Stimulated activated CD8-positive, alpha-beta memory T cell treated with anti-CD3 and anti-CD28 coated beads, Interleukin-7, amount 100 ng/mL, for 24 hours (primary cell): ENCODE measurements around the gene AWAT1.
"Not testable (repeated sequence)": the region's sequence is repeated elsewhere in the genome, so short reads cannot be mapped to it uniquely, and the experiment has no call there.

Experiments
- DNase-seq: peaks from one replicate; pipeline ENCODE4 v3.0.0-alpha.2; 2020; ENCODE audit warnings: low read depth

Gene AWAT1

GRCh38 chrX:70234355-70234754 is at the start of gene AWAT1:
Gene AWAT1, plus strand, starts transcription at chrX:70234655. Its CDS starts 41 bp downstream, at chrX:70234696.
- no peak for DNase-seq

DNA sequence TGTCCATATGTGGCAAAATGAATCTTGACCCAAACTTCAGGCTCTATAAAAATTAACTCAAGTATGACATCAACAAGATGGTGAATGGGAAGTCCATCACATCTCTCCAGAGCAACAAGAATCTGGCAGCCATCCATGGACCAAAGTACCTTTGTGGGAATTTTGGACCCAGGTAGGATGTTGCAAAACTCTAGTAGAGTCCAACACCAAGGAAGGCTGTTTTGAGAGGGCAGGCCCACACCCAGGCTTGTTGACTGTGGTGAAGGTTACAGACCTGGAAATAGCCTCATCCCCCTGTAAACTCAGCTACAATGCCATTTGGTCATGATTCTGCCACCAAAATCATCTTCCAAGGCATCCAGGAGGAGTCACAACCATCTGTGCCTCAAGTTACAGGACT is 44.2 kb upstream of the AWAT1 start:
- no peak for DNase-seq

GRCh38 chrX:70196961-70197720 is 37.3 kb upstream of the AWAT1 start:
- peak; percentile 19 for DNase-seq

DNA sequence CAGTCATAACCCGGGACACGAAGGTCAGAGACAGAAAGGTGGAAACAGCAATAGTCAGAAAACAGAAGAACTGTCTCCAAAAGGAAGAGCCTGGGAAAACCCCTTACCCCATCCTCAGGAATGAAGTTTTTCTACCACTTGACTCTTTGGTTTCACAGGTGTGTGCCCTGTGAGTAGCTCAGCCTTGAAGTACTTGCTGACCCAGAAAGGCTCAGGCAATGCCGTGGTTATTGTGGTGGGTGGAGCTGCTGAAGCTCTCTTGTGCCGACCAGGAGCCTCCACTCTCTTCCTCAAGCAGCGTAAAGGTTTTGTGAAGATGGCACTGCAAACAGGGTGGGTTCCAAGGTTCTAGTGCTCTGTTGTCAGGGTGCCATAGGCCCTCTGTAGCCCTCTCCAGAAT is 32.7 kb upstream of the AWAT1 start:
- DNase-seq = no peak

DNA sequence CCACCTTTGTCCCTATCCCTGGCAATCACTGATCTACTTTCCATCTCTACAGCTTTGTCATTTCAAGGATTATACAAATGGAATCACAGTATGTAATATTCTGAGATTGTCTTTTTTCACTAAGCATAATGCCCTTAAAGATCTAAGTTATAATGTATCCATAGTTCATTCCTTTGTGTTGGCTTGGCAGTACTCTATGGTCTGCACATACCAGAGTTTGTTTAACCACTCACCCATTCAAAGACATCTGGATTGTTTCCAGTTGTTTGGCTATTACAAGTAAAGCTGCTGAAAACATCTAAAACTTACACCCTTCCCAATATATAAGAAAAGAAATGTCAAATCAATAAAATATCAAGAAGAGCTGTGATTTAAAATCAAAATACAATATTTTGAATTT is 26.0 kb upstream of the AWAT1 start:
- no peak for DNase-seq

- DNase-seq = not testable (repeated sequence)
Observed at GRCh38 chrX:70209570-70209969, 24.9 kb upstream of the AWAT1 start.

DNA sequence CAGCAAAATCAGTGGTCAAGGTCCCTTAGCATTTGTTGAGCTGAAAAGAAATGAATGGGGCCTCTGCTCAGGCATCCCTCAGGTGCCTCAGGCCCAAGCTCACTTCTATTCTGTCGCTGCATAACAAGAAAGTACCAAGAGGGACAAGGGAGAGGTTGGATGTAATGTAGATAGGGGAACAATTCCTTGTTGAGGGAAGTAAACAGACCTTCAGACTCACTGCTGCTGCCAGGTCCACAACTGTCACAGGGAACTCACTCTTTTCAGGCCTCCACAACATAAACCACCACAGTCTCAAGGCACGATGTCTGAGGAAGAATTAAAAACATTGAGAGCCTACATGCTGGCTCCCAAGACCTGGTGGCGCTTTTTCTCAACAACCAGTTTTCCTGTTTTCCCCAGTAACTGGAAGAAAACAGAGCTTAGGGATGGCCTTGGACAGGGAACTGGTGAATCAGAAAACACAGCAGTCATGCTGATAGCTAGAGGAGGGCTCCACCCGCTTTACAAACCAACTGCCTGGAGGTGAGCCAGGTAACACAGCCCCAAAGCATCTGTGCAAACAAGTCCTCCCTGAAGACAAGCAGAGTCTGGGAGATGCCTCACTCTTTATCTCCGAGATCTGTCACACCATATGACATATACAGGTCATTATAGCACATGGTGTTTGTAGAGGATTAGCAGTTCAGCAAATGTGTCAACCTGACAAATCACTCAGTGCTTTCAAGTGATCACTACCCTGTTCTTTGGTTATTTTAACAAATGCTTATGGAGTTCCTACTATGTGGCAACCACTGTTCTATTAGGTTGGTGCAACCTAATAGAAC is 14.3 kb upstream of the AWAT1 start:
- DNase-seq = no peak

GRCh38 chrX:70226048-70226447 is 8.4 kb upstream of the AWAT1 start:
- no peak for DNase-seq

DNA sequence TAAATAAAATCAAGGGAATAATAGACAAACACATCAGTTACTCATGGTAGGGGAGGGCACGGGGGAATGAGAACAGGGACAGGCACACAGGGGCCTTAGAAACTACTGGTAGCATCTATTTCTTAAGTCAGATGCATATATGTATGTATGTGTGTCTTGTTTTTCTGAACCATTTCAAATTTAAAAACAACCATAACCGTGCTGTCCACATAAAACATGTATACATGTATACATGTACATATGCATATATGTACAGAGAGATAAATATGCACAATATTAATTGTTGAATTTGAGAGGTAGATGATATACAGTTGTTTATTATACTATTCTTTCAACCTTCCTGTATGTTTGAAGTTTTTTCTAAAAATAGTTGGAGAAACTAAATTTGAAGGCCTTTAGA is 7.8 kb upstream of the AWAT1 start:
- no peak for DNase-seq

- DNase-seq = no peak
Observed at GRCh38 chrX:70231666-70232065, 2.8 kb upstream of the AWAT1 start.

- no peak for DNase-seq
Observed at GRCh38 chrX:70240751-70241150, 6.3 kb downstream of the AWAT1 start.

GRCh38 chrX:70241501-70241900 is 7.0 kb downstream of the AWAT1 start:
- no peak for DNase-seq

DNA sequence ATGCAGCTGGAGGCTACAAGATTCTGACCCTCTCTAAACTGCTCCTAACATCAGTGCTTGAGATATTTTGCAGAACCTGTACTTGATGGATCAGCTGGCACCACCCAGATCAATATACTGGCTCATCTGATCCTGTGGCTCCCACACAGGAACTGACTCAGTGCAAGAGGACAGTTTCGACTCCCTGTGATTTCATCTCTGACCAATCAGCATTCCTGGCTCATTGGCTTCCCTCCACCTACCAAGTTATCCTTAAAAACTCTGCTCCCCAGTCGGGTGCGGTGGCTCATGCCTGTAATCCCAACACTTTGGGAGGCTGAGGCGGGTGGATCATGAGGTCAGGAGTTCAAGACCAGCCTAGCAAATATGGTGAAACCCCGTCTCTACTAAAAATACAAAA is 9.1 kb downstream of the AWAT1 start:
- not testable (repeated sequence) for DNase-seq

GRCh38 chrX:70244881-70245280 is 10.4 kb downstream of the AWAT1 start:
- no peak for DNase-seq

DNA sequence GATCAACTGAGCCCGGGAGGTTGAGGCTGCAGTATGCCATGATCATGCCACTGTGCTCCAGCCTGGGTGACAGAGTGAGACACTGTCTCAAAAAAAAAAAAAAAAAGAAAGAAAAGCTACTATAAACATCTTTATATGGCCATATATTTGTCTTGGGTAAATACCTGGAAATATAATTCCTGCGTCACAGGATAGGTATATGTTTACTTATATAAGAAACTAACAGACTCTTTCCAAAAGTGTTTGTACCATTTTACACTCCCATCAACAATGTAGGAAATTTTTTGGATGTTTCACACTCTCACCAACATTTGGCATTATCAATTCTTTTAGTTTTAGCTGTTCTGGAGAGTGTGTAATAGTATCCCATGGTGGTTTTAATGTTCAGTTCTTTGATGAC is 12.8 kb downstream of the AWAT1 start:
- no peak for DNase-seq

DNA sequence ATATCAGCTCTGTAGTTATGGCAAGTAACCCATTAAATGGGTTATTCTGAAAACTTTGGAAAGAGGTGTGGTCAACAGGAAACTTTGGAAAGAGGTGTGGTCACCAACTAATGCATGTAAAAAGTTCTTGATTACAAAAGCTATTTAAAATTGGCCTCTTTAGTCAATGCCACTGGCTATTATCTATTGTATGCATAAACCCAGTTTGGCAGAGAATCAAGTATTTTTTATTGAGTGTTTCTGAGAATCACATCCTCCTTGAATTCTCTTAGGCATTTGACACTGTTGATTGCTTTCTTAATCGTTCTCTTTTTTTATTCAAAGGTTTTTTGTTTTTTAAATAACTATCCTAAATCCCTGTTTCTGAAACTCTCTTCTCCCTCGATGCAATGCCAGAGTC is 18.0 kb downstream of the AWAT1 start:
- DNase-seq = no peak

DNA sequence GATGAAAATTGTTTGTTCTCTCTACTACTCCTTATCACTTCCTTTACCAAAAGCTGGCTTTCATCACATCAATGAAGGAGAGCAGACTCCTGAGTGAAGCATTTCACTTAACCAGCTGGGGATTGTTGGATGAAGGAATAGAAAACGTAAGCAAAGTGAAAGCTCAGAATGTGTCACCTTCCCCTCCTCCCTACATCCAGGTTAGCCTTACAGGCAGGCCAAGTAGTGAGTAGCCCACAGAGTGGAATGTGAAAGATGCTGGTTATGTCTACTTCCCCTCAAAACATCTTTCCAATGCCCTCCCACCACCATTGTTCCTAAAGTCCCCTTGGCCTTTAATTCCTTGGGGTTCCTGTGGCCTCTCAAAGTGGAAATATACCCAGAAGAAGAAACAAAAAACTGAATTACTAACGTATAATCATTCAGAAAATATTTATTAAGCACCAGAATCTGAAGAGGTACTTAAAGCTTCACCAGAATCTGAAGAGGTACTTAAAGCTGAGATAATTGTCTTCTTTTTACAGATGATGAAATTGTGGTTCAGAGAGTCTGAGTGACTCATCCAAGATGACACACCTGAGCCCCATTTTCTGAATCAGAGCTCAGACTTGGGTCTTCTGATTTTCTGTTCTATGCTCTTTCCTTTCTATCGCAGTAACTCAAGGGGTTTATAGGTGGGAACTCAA is 19.1 kb downstream of the AWAT1 start:
- DNase-seq = no peak

- no peak for DNase-seq
Observed at GRCh38 chrX:70254063-70254400, 19.6 kb downstream of the AWAT1 start.

- no peak for DNase-seq
Observed at GRCh38 chrX:70254909-70255308, 20.5 kb downstream of the AWAT1 start.

GRCh38 chrX:70255452-70255851 is 21.0 kb downstream of the AWAT1 start:
- no peak for DNase-seq

DNA sequence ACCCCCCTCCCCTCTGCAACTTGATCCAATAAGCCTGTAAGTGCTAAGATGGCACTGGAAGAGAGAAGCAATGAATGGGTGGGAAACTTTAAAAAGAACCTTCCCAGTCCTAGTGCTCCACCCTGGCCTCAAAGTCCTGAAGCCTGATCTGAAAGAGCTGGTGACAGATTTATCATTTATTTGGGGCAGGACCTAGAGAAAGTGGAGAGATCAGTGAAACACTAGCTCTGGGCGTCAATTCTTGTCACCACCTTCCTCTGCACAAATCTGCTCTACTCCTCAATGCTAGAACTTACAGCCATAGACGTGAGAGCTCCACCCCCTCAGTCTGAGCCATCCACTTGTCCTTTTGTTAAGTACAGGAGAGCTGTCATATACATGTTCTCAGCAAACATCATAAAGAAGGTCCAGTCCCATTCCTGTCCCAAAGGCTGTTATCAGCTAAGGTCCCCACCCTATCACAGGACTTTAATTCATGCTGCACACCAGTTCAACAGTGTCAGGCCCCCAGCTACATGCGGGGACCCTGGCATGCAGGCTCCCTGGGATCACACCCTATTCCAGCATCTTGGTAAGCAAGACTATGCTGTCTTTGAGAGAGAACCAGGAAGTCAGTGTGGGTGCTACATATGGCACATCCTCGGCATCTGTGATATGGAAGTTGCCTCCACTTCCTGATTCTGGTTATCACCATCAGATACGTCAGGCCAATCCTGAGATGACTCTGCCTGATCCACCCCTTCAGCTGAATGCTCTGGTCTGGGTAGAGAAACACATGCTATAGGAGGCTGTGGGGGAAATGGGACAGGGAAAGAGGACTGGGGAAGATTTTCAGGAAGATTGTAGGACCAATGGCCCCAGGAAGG is 23.2 kb downstream of the AWAT1 start:
- DNase-seq = no peak

DNA sequence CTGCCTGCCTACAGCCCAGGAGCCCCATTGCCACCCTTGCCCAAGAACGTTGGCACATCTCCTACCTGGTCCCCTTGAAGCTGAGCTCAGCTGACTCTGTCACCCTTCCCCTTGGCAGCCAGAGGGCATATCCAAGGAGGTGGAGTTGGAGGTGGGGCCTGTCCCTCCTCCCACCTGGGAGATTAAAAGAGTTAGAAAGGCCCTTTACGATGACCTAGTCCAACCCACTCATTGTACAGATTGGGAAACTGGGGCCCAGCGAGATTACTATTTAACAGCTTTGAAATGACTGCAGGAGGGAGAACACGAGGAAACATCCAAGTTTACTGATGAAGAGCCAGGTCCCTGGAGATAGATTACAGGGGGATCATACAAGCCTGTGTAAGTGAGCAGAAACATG is 25.6 kb downstream of the AWAT1 start, which contains the start of gene P2RY4:
Gene P2RY4, minus strand, starts transcription at position 101 of the 400 bp plus-strand sequence. CDS start 580 bp downstream, outside the sequence.
- no peak for DNase-seq
